IMR-90 (cell line): Measurements from ENCODE around the gene ECHS1. TPM values are rescaled to one million over a fixed set of nuclear protein-coding genes. Genes with fewer than 3 reads are reported as not detected.

Experiments used
- ATAC-seq: fragments of 200-7000 bp; cut with Tn5 transposase; 2 replicates; pipeline ENCODE4 v1.9.1; 2020; ENCODE audit warnings: low read depth, mild to moderate bottlenecking, moderate library complexity
- BruUV-seq: library from RNA; stranded (reverse); fragments of 400-500 nt; replicated peaks from 2 replicates; lab custom pipeline; 2021; lab: Mats Ljungman, UMichigan
- CTCF ChIA-PET: fragments of 300-600 bp; formaldehyde crosslinking; extraction: SDS; loops from one replicate; lab custom pipeline; 2021; ENCODE audit warnings: antibody characterized with exemption; lab: Yijun Ruan, JAX
- POLR2A ChIA-PET: fragments of 300-600 bp; sonication (Branson Sonifier 250); formaldehyde crosslinking; loops from one replicate; lab custom pipeline; 2022; ENCODE audit warnings: antibody characterized with exemption; ENCODE audit not compliant: unreplicated experiment; lab: Charles Lee
- DNase-seq: peaks from one replicate; pipeline ENCODE4 v3.0.0; 2013
- H2AFZ ChIP-seq: replicated peaks from 2 replicates; pipeline ENCODE3; 2013; ENCODE audit warnings: low read length, mild to moderate bottlenecking; ENCODE audit not compliant: poor library complexity
- H2AK5ac ChIP-seq: 2 replicates; pipeline ENCODE4 v1.6.1; 2013; ENCODE audit warnings: low read depth, low read length, inconsistent platforms
- H2AK9ac ChIP-seq: replicated peaks from 2 replicates; pipeline ENCODE3; 2013; ENCODE audit warnings: mild to moderate bottlenecking, low read depth, low read length, moderate library complexity; ENCODE audit not compliant: poor library complexity
- H2BK120ac ChIP-seq: 2 replicates; pipeline ENCODE4 v1.6.1; 2013; ENCODE audit warnings: low read depth, low read length, inconsistent platforms
- H2BK15ac ChIP-seq: 3 replicates; pipeline ENCODE4 v1.6.1; 2013; ENCODE audit warnings: low read depth, low read length, inconsistent platforms
- H2BK20ac ChIP-seq: 2 replicates; pipeline ENCODE4 v1.6.1; 2013; ENCODE audit warnings: low read depth, mild to moderate bottlenecking, inconsistent platforms, low read length, moderate library complexity
- H2BK5ac ChIP-seq: 2 replicates; pipeline ENCODE4 v1.6.1; 2013; ENCODE audit warnings: mild to moderate bottlenecking, low read depth, low read length, inconsistent platforms; ENCODE audit not compliant: poor library complexity, severe bottlenecking
- H3K14ac ChIP-seq: replicated peaks from 2 replicates; pipeline ENCODE4 v1.6.1; 2013; ENCODE audit warnings: low read depth, low read length, inconsistent platforms
- H3K18ac ChIP-seq: 2 replicates; pipeline ENCODE4 v1.6.1; 2013; ENCODE audit warnings: low read depth, low read length, control low read depth
- H3K23ac ChIP-seq: 2 replicates; pipeline ENCODE4 v1.6.1; 2013; ENCODE audit warnings: low read depth, low read length, inconsistent platforms
- H3K27ac ChIP-seq: 2 replicates; pipeline ENCODE4 v1.5.1; 2013; ENCODE audit warnings: mild to moderate bottlenecking, control low read depth, low read length; ENCODE audit not compliant: insufficient read depth
- H3K27me3 ChIP-seq: 2 replicates; pipeline ENCODE4 v1.6.1; 2013; ENCODE audit warnings: low read length; ENCODE audit not compliant: control insufficient read depth, insufficient read depth
- H3K36me3 ChIP-seq: 2 replicates; pipeline ENCODE4 v1.6.1; 2013; ENCODE audit warnings: low read length, mixed read lengths; ENCODE audit not compliant: control insufficient read depth, insufficient read depth
- H3K4ac ChIP-seq: 2 replicates; pipeline ENCODE4 v1.6.1; 2013; ENCODE audit warnings: low read depth, low read length, inconsistent platforms
- H3K4me1 ChIP-seq: 2 replicates; pipeline ENCODE4 v1.6.1; 2013; ENCODE audit warnings: low read length, mixed read lengths; ENCODE audit not compliant: control insufficient read depth, insufficient read depth
- H3K4me2 ChIP-seq: 2 replicates; pipeline ENCODE4 v1.6.1; 2013; ENCODE audit warnings: low read depth, mild to moderate bottlenecking, control low read depth, low read length, moderate library complexity
- H3K4me3 ChIP-seq: 2 replicates; pipeline ENCODE4 v1.5.1; 2013; ENCODE audit warnings: low read depth, mild to moderate bottlenecking, control low read depth, low read length, moderate library complexity; ENCODE audit not compliant: insufficient read depth
- H3K56ac ChIP-seq: 2 replicates; pipeline ENCODE4 v1.6.1; 2013; ENCODE audit warnings: low read length, inconsistent platforms; ENCODE audit not compliant: insufficient read depth; ENCODE audit errors: extremely low read depth
- H3K79me1 ChIP-seq, 2 experiments: 2 replicates each; pipeline ENCODE4 v1.6.1; 2013; ENCODE audit warnings: low read length in 2 of 2, inconsistent platforms in 1 of 2, low read depth in 1 of 2
- H3K9ac ChIP-seq: 2 replicates; pipeline ENCODE4 v1.6.1; 2013; ENCODE audit warnings: low read depth, low read length, control low read depth
- H3K9me1 ChIP-seq: 2 replicates; pipeline ENCODE4 v1.6.1; 2013; ENCODE audit warnings: low read length, inconsistent platforms; ENCODE audit not compliant: insufficient read depth
- H3K9me3 ChIP-seq: 2 replicates; pipeline ENCODE4 v1.6.1; 2013; ENCODE audit warnings: low read length; ENCODE audit not compliant: control insufficient read depth, insufficient read depth
- H4K20me1 ChIP-seq: 2 replicates; pipeline ENCODE4 v1.6.1; 2013; ENCODE audit warnings: low read length, inconsistent platforms; ENCODE audit not compliant: insufficient read depth
- H4K5ac ChIP-seq: 2 replicates; pipeline ENCODE4 v1.6.1; 2013; ENCODE audit warnings: mild to moderate bottlenecking, low read depth, low read length, control low read depth
- H4K8ac ChIP-seq, 2 experiments: 2 replicates each; pipeline ENCODE4 v1.6.1; 2013; ENCODE audit warnings: low read depth in 2 of 2, low read length in 2 of 2, control low read depth in 1 of 2, inconsistent platforms in 1 of 2
- H4K91ac ChIP-seq: 2 replicates; pipeline ENCODE4 v1.6.1; 2013; ENCODE audit warnings: low read depth, low read length, inconsistent platforms; ENCODE audit not compliant: insufficient read depth
- BHLHE40 ChIP-seq: fragments of 150-350 bp; IDR thresholded peaks from 2 replicates; pipeline ENCODE4 v1.6.1; 2016; ENCODE audit warnings: mild to moderate bottlenecking, low read depth, low read length
- FOS ChIP-seq: fragments of 150-350 bp; IDR thresholded peaks from 2 replicates; pipeline ENCODE4 v1.6.1; 2016; ENCODE audit warnings: low read depth, low read length
- MXI1 ChIP-seq: IDR thresholded peaks from 2 replicates; pipeline ENCODE4 v1.6.1; 2012; ENCODE audit warnings: low read depth, mild to moderate bottlenecking, low read length, moderate library complexity, borderline replicate concordance
- SMC3 ChIP-seq: fragments of 150-350 bp; IDR thresholded peaks from 2 replicates; pipeline ENCODE4 v1.6.1; 2016; ENCODE audit warnings: low read depth, mild to moderate bottlenecking, antibody characterized with exemption, low read length, moderate library complexity
- WGBS, 2 experiments: methylation state at CpG; one replicate each; pipeline versions ENCODE4 v1.1.5 to v1.1.7; 2013; ENCODE audit warnings: missing lambda C conversion rate in 2 of 2; ENCODE audit not compliant: insufficient read length in 1 of 2; ENCODE audit errors: extremely low coverage in 2 of 2; 5-methylcytosine and 5-hydroxymethylcytosine counted together
- dilution Hi-C: fragments of 300-500 bp; cut with HindIII; formaldehyde crosslinking; loops from one replicate; pipeline ENCODE4 v1.14.3; 2018; ENCODE audit warnings: low sequenced_read_pairs; ENCODE audit not compliant: unreplicated experiment
- in situ Hi-C: fragments of 300-500 bp; cut with MboI; formaldehyde crosslinking; loops from 3 replicates; pipeline ENCODE4 v1.14.3; 2019; ENCODE audit warnings: low sequenced_read_pairs, inconsistent platforms, mixed read lengths
- intact Hi-C: fragments of 100-400 bp; cut with micrococcal nuclease; formaldehyde crosslinking; loops from 2 replicates; pipeline ENCODE4 v1.10.0; 2022
- polyA plus RNA-seq, 3 experiments: library from polyadenylated mRNA; depleted of rRNA; stranded (reverse); fragments of >200 nt; gene quantifications; 2 replicates each; pipeline ENCODE4 v1.2.3, GENCODE V29; 2012; ENCODE audit warnings: low replicate concordance in 1 of 3
- total RNA-seq: library from RNA; depleted of rRNA; stranded (reverse); fragments of >200 nt; gene quantifications from 2 replicates; pipeline ENCODE4 v1.2.3, GENCODE V29; 2012
- TF ChIP-seq, protein P1 (sequence below): conservative IDR thresholded peaks from 2 replicates; pipeline ENCODE4 v1.5.1; 2012; ENCODE audit warnings: mild to moderate bottlenecking, low read depth, low read length, improper control_type of control experiment

ECHS1 gene
- total and polyA plus RNA-seq, 2 of the 4 experiments (the other 2 are of a cell fraction) = 60.8 to 84.2 TPM

DNA sequence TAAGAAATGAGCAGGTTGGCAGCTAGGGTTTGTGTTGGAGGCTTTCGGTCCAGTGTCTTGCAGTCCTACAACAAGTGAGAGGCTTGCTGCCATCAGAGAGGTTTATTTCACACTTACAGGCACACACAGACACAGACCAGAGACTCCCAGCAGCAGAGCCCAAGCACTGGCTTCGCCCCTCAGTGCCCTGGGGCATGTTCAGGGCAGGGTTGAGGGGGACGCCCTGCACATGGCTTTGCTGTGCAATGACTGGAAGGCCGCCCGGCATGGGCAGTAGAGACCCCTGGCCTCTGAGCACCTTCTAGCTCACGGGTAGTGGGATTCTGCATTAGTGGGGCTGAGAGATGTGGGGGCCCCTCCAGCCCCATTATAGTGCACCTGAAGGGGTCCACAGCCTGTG is 47.4 kb upstream of the ECHS1 start:
- H3K14ac ChIP-seq = no peak overlapping the region
- peaks cover 28% of the 10 kb centered on the region for H3K36me3 ChIP-seq
- ATAC-seq (no peak), DNase-seq (no peak)
- H3K4me2 ChIP-seq = no peak overlapping the region
- dilution Hi-C loops (no loop called here), intact Hi-C loops (no loop called here), in situ Hi-C loops (no loop called here)
- no peaks in the 10 kb centered on the region; the same call in 1 of the 2 replicates for H3K4me1 ChIP-seq
- BruUV-seq = no TSS peak
- H3K4ac ChIP-seq = no peak overlapping the region
- 0 out of 4 replicates have a peak, but pooled peaks cover 1 to 4% of the 10 kb centered on the region in 2 experiments for H3K79me1 ChIP-seq
- H3K27me3 ChIP-seq = peaks cover 3% of the 10 kb centered on the region; the same call in 1 of the 2 replicates
- H2AK9ac ChIP-seq = no peak overlapping the region
- H4K20me1 ChIP-seq = no peaks in the 10 kb centered on the region; the same call in none of the 2 replicates
- H4K91ac ChIP-seq = no peak overlapping the region
- ChIA-PET CTCF (no interaction called here), POLR2A (no interaction called here)
- no peak overlapping the region for H2BK15ac ChIP-seq
- no peak overlapping the region for H2BK20ac ChIP-seq
- no peak overlapping the region for H2BK120ac ChIP-seq
- no peak overlapping the region for H3K18ac ChIP-seq
- H3K27ac ChIP-seq = no peak overlapping the region
- TF ChIP-seq SMC3 = no peak
- TF ChIP-seq FOS = no peak
- no peak for TF ChIP-seq MXI1
- TF ChIP-seq, protein P1, sequence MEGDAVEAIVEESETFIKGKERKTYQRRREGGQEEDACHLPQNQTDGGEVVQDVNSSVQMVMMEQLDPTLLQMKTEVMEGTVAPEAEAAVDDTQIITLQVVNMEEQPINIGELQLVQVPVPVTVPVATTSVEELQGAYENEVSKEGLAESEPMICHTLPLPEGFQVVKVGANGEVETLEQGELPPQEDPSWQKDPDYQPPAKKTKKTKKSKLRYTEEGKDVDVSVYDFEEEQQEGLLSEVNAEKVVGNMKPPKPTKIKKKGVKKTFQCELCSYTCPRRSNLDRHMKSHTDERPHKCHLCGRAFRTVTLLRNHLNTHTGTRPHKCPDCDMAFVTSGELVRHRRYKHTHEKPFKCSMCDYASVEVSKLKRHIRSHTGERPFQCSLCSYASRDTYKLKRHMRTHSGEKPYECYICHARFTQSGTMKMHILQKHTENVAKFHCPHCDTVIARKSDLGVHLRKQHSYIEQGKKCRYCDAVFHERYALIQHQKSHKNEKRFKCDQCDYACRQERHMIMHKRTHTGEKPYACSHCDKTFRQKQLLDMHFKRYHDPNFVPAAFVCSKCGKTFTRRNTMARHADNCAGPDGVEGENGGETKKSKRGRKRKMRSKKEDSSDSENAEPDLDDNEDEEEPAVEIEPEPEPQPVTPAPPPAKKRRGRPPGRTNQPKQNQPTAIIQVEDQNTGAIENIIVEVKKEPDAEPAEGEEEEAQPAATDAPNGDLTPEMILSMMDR = no peak
- TF ChIP-seq BHLHE40 = no peak
- no peak overlapping the region for H2AFZ ChIP-seq
- H3K9ac ChIP-seq = no peak overlapping the region
- H4K8ac ChIP-seq = no peak overlapping the region
- no peak overlapping the region for H2BK5ac ChIP-seq
- no CpG with 5 or more reads among the region's 6 CpGs for WGBS, 2 experiments
- no peak overlapping the region for H2AK5ac ChIP-seq
- no peak overlapping the region for H3K23ac ChIP-seq
- no peak overlapping the region for H3K4me3 ChIP-seq
- no peaks in the 10 kb centered on the region for H3K9me3 ChIP-seq
- no peak overlapping the region for H4K5ac ChIP-seq
- H3K9me1 ChIP-seq = no peaks in the 10 kb centered on the region
- H3K56ac ChIP-seq = no peak overlapping the region
